Hindlimb muscle (tissue), 1 donor: ENCODE measurements around the gene RYR3. TPM values are rescaled to one million over a fixed set of nuclear protein-coding genes. Genes with fewer than 3 reads are reported as not detected.
"Not testable (repeated sequence)": the region's sequence is repeated elsewhere in the genome, so short reads cannot be mapped to it uniquely, and the experiment has no call there.

Experiments
- DNase-seq: peaks from one replicate; pipeline ENCODE4 v3.0.0-alpha.2; 2013
- polyA plus RNA-seq: library from polyadenylated mRNA; unstranded; fragments of 120-200 nt; gene quantifications from one replicate; pipeline ENCODE4 v1.2.1, GENCODE V29; 2013; ENCODE audit not compliant: insufficient read length

RYR3 gene
- polyA plus RNA-seq, 1 donor: 48.3 TPM

DNA sequence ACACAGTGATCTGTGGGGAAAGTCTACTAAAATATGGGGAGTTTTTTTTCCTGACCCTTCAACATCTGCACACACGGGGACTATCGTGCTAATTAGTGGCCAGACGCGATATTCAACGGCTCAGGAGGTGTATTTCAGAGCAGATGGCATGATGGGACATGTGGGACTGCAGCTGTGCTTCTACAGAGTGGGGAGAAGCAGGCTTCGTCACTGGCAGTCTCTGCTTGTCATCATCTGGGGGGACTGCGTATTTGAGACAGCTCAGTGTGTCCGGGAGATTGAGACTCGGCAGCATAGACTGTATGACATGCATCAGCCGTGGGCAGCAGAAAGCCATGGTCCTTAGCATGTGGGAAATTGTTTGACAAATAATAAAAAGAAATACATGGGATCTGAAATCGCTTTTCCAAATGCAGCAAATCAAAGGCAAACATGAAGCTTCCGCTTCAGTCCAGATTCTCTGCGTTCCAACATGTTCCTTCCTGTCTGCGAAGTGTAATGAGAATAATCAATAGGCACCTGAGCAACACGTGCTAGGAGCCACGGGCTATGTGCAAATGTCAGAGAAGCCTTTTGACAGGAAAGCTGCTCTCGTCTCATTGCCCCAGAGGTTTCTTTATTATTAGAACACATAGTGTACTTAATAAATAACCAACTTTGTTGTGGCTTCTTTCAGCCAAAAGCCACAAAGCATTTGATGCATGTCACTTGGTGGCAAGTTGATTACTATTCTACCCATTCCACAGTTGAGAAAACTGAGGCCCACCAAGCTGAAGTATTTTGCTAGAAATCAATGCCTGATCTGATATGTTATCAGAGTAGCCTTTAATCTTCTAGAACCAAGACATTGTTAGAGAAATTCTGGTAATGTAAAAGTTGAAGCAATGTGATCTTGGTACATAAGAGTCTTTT lies 276.3 kb downstream of the RYR3 start:
- no peak for DNase-seq

GRCh38 chr15:33587773-33588172 lies 277.0 kb downstream of the RYR3 start:
- DNase-seq: no peak

DNA sequence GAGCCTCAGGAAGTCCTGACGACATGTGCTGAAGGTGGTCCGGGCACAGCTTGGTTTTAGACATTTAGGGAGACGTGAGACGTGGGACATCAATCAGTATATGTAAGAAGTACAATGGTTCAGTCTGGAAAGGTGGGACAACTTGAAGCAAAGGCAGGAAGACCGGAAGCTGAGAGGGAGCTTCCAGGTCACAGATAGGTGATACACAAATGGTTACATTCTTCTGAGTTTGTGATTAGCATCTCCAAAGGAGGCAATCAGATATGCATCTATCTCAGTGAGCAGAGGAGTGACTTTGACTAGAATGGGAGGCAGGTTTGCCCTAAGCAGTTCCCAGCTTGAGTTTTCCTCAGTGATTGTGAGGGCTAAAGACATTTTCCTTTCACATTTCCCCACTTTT lies 282.1 kb downstream of the RYR3 start:
- no peak for DNase-seq

DNA sequence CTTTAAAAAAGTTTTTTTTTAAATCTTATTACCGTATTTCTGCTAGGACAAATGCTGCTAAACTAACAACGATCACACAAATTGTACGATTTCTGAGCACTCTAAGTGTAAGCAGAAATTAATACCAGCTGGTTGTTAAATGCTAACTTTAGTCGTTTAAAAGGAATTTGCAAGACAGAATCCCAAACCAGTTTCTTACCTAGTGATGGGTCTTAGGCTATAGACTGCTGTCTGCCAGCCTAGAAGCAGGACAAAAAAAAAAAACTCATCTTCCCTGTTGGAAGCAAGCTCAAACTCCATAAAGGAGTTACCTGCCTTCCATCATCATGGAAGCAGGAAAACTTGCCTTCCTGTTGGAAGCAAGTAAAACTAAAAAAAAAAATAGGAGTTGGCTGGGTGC lies 287.6 kb downstream of the RYR3 start:
- DNase-seq: not testable (repeated sequence)

DNA sequence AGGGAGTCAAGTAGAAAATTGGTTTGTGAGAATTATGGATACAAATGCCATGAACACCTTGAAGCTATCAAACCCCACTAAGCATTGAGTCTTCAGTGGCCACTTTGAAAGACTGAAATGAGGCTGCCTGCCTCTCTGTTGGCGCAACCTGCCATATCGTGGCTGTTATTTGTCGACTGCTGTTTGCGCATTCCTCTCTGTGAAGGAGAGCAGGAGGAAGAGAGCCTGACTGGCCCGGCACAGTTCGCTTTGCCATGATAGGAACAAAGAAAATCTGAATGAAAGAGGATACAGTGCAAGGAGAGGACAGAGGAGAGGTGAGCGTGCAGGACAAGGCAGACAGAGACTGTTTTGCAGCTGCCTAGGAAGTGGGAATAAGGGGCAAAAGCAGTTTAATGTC lies 289.4 kb downstream of the RYR3 start:
- no peak for DNase-seq

DNA sequence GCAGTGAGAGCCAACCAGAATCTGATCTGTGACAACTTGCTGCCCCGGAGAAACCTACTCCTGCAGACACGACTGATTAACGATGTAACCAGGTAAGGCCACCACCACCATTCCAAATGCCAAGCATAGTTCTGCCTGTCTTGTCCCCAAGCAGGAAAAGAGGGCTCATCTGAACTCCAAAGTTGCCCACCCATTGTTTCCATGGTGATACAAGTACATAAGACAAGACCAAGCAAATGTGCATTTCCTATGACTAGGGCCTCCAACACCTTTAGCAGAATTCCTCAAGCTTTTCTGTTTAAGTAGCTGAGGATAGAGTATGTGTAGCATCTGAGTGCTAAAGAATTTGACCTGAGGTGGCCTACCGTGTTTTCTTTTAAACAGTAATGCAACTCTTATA lies 290.7 kb downstream of the RYR3 start:
- DNase-seq: no peak

GRCh38 chr15:33608714-33609113 lies 297.9 kb downstream of the RYR3 start:
- no peak for DNase-seq

DNA sequence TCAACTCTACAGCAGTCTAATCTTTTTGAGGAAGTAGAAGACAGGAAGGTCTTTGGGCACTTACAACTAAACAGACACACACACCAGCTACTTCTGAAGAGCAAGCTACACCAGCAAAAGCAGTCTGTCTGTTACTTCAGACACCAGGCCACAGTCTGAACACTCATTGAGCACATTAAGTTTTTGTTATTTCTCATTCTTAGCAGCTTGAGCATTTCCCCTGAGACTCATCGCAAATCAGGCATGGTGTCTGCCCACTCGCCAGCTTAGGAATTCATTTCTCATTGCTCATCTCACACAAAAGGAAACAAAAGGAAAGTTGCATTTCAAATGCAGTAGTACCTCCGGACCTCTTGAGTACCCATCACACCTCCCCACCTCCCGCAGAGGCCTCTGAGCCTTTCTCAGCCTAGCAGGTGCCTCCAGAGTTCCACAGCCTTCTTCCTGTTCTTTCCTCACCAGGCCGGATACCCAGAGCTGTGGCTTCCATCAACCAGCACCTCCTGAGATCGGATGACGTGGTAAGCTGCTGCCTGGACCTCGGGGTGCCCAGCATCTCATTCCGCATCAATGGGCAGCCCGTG lies 302.0 kb downstream of the RYR3 start:
- no peak for DNase-seq

- no peak for DNase-seq
Measured at GRCh38 chr15:33616475-33616874, 305.7 kb downstream of the RYR3 start.

- no peak for DNase-seq
Measured at GRCh38 chr15:33618350-33618749, 307.6 kb downstream of the RYR3 start.

DNA sequence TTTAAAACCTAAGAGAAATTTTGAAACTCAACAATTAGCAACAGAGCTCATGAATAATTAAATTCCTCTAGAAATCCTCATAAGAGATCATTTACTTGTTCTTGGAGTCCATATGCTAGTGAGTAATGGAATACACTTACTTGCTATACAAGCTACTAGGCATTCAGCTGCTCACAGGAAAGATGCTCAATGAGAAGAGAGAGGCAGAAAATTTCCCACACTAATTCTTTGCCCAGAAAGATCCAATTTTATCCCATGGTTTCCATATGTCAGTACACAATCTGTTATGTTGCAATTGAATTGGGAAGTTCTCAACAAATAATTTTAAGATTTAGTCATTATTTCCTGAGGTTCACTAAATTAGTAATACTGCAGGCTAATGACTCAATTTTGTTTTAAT lies 310.4 kb downstream of the RYR3 start:
- DNase-seq: no peak

GRCh38 chr15:33623010-33623409 lies 312.2 kb downstream of the RYR3 start:
- no peak for DNase-seq

DNA sequence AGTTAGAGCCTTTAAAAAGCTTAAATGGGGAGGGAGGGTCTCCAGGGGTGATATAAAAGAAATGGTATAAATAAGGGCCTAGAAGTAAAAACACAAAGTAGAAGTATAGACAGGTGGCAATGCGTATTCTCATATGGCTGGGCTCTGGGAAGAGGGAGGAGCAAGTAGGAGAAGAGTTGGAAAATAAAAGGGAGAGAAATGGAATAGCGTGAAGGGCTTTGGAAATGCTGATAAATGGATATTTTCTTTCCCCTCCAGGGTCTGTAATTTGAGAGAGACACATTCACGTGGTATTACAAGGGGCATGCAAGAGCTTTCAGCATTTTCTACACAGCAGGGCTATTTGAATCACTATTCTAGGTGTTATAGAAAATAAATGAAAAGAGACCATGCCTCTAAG lies 313.7 kb downstream of the RYR3 start:
- DNase-seq: no peak

DNA sequence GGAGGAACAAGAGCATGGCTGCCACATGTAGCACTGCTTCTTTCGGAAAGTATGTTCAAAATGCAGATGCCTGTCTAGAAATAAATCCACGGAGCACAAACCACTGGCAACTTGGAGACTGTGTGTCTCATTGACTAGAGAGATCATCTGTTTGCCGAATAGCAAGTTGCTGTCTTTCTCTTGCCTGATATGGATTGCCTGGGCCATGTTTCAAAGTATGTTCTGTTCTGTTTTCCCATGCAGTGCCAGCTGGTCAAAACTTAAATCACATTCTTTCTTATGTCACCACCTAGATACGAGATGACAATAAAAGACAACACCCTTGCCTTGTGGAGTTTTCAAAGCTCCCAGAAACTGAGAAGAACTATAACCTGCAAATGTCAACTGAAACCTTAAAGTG lies 318.9 kb downstream of the RYR3 start:
- no peak for DNase-seq

GRCh38 chr15:33636234-33636633 lies 325.5 kb downstream of the RYR3 start:
- no peak for DNase-seq

DNA sequence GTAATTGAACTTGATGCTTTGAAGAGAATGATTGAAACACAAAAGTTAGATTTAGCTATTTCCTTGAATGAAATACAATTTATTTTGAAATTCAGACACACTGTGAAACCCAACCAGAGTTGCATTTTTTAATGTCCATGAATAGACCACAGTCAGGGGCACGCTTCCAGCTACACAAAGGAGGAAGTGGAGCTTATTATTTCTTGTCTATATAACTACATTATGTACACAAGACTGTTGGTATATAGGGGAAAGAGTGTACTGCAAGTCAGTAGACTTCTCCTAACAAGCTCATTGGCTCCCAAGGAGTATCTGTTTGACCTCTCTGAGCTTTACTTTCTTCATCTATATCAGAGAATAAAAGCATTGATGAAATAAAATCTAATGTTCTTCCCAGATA lies 326.2 kb downstream of the RYR3 start:
- DNase-seq: no peak

DNA sequence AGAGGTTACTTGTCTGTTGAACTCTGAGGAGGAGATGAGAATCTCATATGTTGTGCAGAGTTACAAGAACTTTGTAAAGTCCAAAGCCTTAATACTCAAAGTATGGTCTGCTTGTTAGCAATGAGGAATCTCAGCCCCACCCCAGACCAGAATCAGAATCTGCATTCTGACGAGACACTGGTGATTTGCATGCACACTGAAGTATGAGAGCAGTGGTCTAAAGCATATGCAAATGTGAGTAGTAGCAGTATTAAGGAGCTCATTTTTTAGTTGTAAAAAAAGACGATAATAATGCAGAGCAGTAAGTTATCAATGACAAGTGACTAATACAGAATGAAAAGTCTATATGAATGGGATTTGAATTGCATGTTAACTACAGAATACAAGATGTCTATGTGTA lies 327.7 kb downstream of the RYR3 start:
- no peak for DNase-seq

DNA sequence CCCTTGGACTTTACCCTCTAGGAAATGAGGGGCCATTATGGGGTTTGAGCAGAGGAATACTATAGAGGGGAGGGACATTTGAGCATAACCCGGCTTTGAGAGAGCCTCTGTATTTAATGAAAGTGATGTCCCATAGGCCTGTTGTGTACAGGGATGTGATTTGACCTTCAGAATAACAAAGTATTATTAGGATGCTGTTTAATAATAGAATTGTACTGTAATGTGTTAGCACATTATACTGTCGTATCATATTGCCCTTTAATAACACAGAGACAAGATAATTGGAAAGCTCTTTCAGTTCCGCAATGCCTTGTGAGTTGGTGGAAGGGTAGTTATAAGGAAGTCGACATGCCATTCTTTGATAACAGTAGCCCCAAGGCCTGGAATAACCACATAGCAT lies 328.3 kb downstream of the RYR3 start:
- no peak for DNase-seq

- no peak for DNase-seq
Measured at GRCh38 chr15:33639456-33639855, 328.7 kb downstream of the RYR3 start.

- DNase-seq: no peak
Measured at GRCh38 chr15:33639978-33640377, 329.2 kb downstream of the RYR3 start.

GRCh38 chr15:33641069-33641468 lies 330.3 kb downstream of the RYR3 start:
- DNase-seq: no peak

DNA sequence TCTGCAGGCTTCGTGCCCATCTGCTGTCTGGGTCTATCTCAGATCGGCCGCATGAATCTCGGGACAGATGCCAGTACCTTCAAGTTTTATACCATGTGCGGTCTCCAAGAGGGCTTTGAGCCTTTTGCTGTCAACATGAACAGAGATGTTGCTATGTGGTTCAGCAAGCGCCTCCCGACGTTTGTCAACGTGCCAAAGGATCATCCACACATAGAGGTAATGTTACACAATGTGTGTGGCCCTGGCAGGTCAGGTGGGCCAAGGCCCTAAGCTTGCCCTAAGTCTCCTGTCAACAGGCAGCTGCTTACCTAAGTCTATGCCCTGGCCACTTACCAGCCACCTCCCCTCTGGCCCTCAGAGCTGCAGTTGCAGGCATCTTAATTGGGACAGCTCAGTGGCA lies 333.5 kb downstream of the RYR3 start:
- DNase-seq: no peak

DNA sequence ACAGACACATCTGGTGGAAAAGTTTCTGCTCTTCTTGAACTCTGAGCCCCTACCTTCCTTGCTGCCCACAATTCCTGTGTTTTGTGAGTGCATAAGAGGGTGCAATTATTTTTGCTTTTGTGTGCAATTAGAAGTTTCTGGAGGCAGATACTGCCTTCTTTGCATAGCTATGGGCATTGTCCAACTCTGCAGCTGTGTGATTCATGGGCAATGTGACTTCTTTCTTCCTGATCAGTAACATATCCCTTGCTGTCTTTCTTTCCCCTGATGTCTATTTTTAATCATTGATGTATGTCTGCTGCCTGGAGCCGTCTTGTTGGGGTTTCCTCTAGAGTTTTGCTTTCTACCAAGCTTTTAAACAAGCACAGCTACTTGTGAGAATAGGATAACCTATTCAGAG lies 336.0 kb downstream of the RYR3 start:
- no peak for DNase-seq

- DNase-seq: no peak
Measured at GRCh38 chr15:33649217-33649933, 338.6 kb downstream of the RYR3 start.
